H1 (cell line): ENCODE measurements around the gene CDR2. TPM values are rescaled to one million over a fixed set of nuclear protein-coding genes. Genes with fewer than 3 reads are reported as not detected.
A peak's percentile ranks its signal among the peaks of the same experiment; 100 is the strongest.

Experiments used
- CTCF ChIA-PET: fragments of 300-600 bp; sonication (Branson Sonifier 250); formaldehyde crosslinking; loops from one replicate; lab custom pipeline; 2021; ENCODE audit not compliant: partially characterized antibody; lab: Charles Lee
- POLR2A ChIA-PET: fragments of 300-600 bp; sonication (Branson Sonifier 250); formaldehyde crosslinking; loops from one replicate; lab custom pipeline; 2021; ENCODE audit warnings: inconsistent platforms; ENCODE audit not compliant: partially characterized antibody; lab: Charles Lee
- DNase-seq, 2 experiments: peaks; one replicate each; pipeline versions ENCODE4 v3.0.0 to v3.0.0-alpha.2; 2010 to 2022; ENCODE audit warnings: low spot score in 2 of 2, low read depth in 1 of 2, mixed read lengths in 1 of 2
- FAIRE-seq: peaks from 2 replicates; lab custom pipeline; 2011; peaks lifted over from hg19 to GRCh38; lab: Jason Lieb, UNC
- H2AFZ ChIP-seq: 2 replicates; pipeline ENCODE4 v1.8.1; 2012; ENCODE audit warnings: low read length, inconsistent platforms
- H2AK5ac ChIP-seq: 2 replicates; pipeline ENCODE4 v1.6.1; 2013; ENCODE audit warnings: low read depth, low read length
- H2BK120ac ChIP-seq: replicated peaks from 2 replicates; pipeline ENCODE3; 2013; ENCODE audit warnings: low read depth, low read length, inconsistent platforms
- H2BK12ac ChIP-seq: 2 replicates; pipeline ENCODE4 v1.6.1; 2013; ENCODE audit warnings: low read depth, low read length
- H2BK15ac ChIP-seq: 2 replicates; pipeline ENCODE4 v1.6.1; 2013; ENCODE audit warnings: low read length
- H2BK20ac ChIP-seq: 2 replicates; pipeline ENCODE4 v1.6.1; 2013; ENCODE audit warnings: low read length
- H2BK5ac ChIP-seq: 2 replicates; pipeline ENCODE4 v1.6.1; 2013; ENCODE audit warnings: low read depth, low read length
- H3K14ac ChIP-seq: 2 replicates; pipeline ENCODE4 v1.6.1; 2013; ENCODE audit warnings: inconsistent platforms; ENCODE audit not compliant: insufficient read length
- H3K18ac ChIP-seq: 2 replicates; pipeline ENCODE4 v1.6.1; 2013; ENCODE audit warnings: low read length; ENCODE audit errors: extremely low read depth
- H3K23ac ChIP-seq: 2 replicates; pipeline ENCODE4 v1.6.1; 2013; ENCODE audit warnings: inconsistent platforms; ENCODE audit not compliant: insufficient read length
- H3K23me2 ChIP-seq: 2 replicates; pipeline ENCODE4 v1.6.1; 2013; ENCODE audit warnings: low read depth, low read length
- H3K27ac ChIP-seq: 2 replicates; pipeline ENCODE4 v1.6.1; 2011; ENCODE audit warnings: low read depth, low read length, inconsistent platforms
- H3K27me3 ChIP-seq, 4 experiments: replicated peaks in 1 of 4; 1 replicate in 1 of 4; 2 replicates in 3 of 4; pipeline versions ENCODE4 v1.6.1 to v1.8.1; 2011 to 2013; ENCODE audit warnings: low read length in 3 of 4, mild to moderate bottlenecking in 3 of 4, inconsistent platforms in 2 of 4, mixed read lengths in 2 of 4, moderate library complexity in 1 of 4; ENCODE audit not compliant: control insufficient read depth in 3 of 4, insufficient read depth in 3 of 4; ENCODE audit errors: extremely low read depth in 1 of 4
- H3K36me3 ChIP-seq, 4 experiments: 2 replicates each; pipeline versions ENCODE4 v1.6.1 to v1.8.1; 2011 to 2013; ENCODE audit warnings: mild to moderate bottlenecking in 4 of 4, low read length in 3 of 4, moderate library complexity in 2 of 4, control low read depth in 1 of 4, inconsistent platforms in 1 of 4; ENCODE audit not compliant: insufficient read depth in 4 of 4, control insufficient read depth in 2 of 4
- H3K4ac ChIP-seq: replicated peaks from 2 replicates; pipeline ENCODE3; 2013; ENCODE audit warnings: low read length, low read depth, mixed read lengths, inconsistent platforms; ENCODE audit not compliant: insufficient read length
- H3K4me1 ChIP-seq, 4 experiments: replicated peaks in 1 of 4; 1 replicate in 1 of 4; 2 replicates in 3 of 4; pipeline versions ENCODE4 v1.6.1 to v1.8.1; 2011 to 2013; ENCODE audit warnings: low read length in 3 of 4, inconsistent platforms in 2 of 4, mixed read lengths in 1 of 4; ENCODE audit not compliant: insufficient read depth in 4 of 4, control insufficient read depth in 3 of 4
- H3K4me2 ChIP-seq, 2 experiments: 2 replicates each; pipeline versions ENCODE4 v1.6.1 to v1.8.1; 2011 to 2013; ENCODE audit warnings: low read depth in 2 of 2, low read length in 2 of 2, control low read depth in 1 of 2, inconsistent platforms in 1 of 2, mild to moderate bottlenecking in 1 of 2; ENCODE audit not compliant: insufficient read depth in 1 of 2
- H3K4me3 ChIP-seq, 4 experiments: fragments of 200-600, 300-600 bp in 1 of 4; sonication (generic), shearing (Covaris generic), sonication (Bioruptor Twin) in 1 of 4; 2 replicates each; pipeline versions ENCODE4 v1.5.1 to v1.8.1; 2011 to 2016; ENCODE audit warnings: low read length in 4 of 4, low read depth in 3 of 4, control low read depth in 2 of 4, inconsistent platforms in 2 of 4, mild to moderate bottlenecking in 2 of 4, mixed read lengths in 1 of 4, moderate library complexity in 1 of 4; ENCODE audit not compliant: insufficient read depth in 2 of 4; ENCODE audit errors: extremely low read depth in 1 of 4
- H3K56ac ChIP-seq: replicated peaks from 2 replicates; pipeline ENCODE3; 2013; ENCODE audit warnings: low read depth, mild to moderate bottlenecking, mixed read lengths, low read length, inconsistent platforms; ENCODE audit not compliant: insufficient read length
- H3K79me1 ChIP-seq: 2 replicates; pipeline ENCODE4 v1.6.1; 2013; ENCODE audit warnings: low read depth, low read length, control low read depth
- H3K79me2 ChIP-seq, 2 experiments: 2 replicates each; pipeline versions ENCODE4 v1.6.1 to v1.8.1; 2012 to 2013; ENCODE audit warnings: low read length in 2 of 2, mild to moderate bottlenecking in 2 of 2, inconsistent platforms in 1 of 2; ENCODE audit not compliant: insufficient read depth in 2 of 2, control insufficient read depth in 1 of 2
- H3K9ac ChIP-seq, 4 experiments: replicated peaks in 1 of 4; 1 replicate in 1 of 4; 2 replicates in 3 of 4; pipeline versions ENCODE4 v1.6.1 to v1.8.1; 2011 to 2013; ENCODE audit warnings: low read depth in 3 of 4, low read length in 3 of 4, control low read depth in 2 of 4, mild to moderate bottlenecking in 2 of 4, moderate library complexity in 2 of 4, inconsistent platforms in 1 of 4; ENCODE audit errors: extremely low read depth in 1 of 4
- H3K9me3 ChIP-seq, 2 experiments: 2 replicates each; pipeline versions ENCODE4 v1.6.1 to v1.8.1; 2012 to 2013; ENCODE audit warnings: mild to moderate bottlenecking in 2 of 2, moderate library complexity in 2 of 2, control low read depth in 1 of 2, inconsistent platforms in 1 of 2, low read depth in 1 of 2, low read length in 1 of 2, mixed read lengths in 1 of 2; ENCODE audit not compliant: insufficient read depth in 2 of 2
- H4K20me1 ChIP-seq, 2 experiments: replicated peaks in 1 of 2; 2 replicates each; pipeline versions ENCODE3 to v1.8.1; 2011 to 2013; ENCODE audit warnings: inconsistent platforms in 2 of 2, low read length in 2 of 2, mild to moderate bottlenecking in 1 of 2; ENCODE audit not compliant: insufficient read depth in 2 of 2, control insufficient read depth in 1 of 2
- H4K5ac ChIP-seq: 2 replicates; pipeline ENCODE4 v1.6.1; 2013; ENCODE audit warnings: low read length, low read depth, mixed read lengths, inconsistent platforms; ENCODE audit not compliant: insufficient read length
- H4K8ac ChIP-seq: 2 replicates; pipeline ENCODE4 v1.8.0; 2013; ENCODE audit warnings: mild to moderate bottlenecking, moderate library complexity, low read length, inconsistent platforms; ENCODE audit not compliant: insufficient read depth; ENCODE audit errors: extremely low read depth
- H4K91ac ChIP-seq: replicated peaks from 2 replicates; pipeline ENCODE3; 2013; ENCODE audit warnings: low read length, mixed read lengths, inconsistent platforms; ENCODE audit not compliant: insufficient read length
- CBX8 ChIP-seq: fragments of 300-800, 300-1000 bp; sonication (generic); IDR thresholded peaks from 2 replicates; pipeline ENCODE4 v1.7.1; 2016; ENCODE audit warnings: low read depth, low read length, borderline replicate concordance
- CEBPB ChIP-seq: IDR thresholded peaks from 2 replicates; pipeline ENCODE4 v1.6.1; 2012; ENCODE audit warnings: low read depth, low read length
- EP300 ChIP-seq, 2 experiments: IDR thresholded peaks; 1 replicate in 1 of 2; 2 replicates in 1 of 2; pipeline ENCODE4 v1.6.1; 2011 to 2012; ENCODE audit warnings: low read depth in 2 of 2, low read length in 2 of 2, mild to moderate bottlenecking in 2 of 2, borderline replicate concordance in 1 of 2, inconsistent platforms in 1 of 2, moderate library complexity in 1 of 2
- HDAC6 ChIP-seq: IDR thresholded peaks from one replicate; pipeline ENCODE4 v1.7.1; 2012; ENCODE audit warnings: low read depth, mild to moderate bottlenecking, inconsistent platforms, low read length, moderate library complexity
- KDM1A ChIP-seq: fragments of 200-600, 300-600 bp; sonication (generic); IDR thresholded peaks from 2 replicates; pipeline ENCODE4 v1.7.1; 2016; ENCODE audit warnings: mild to moderate bottlenecking, low read length, borderline replicate concordance
- PHF8 ChIP-seq: fragments of 200-600 bp; sonication (generic); conservative IDR thresholded peaks from 2 replicates; pipeline ENCODE4 v1.7.1; 2012; ENCODE audit warnings: low read depth, mild to moderate bottlenecking, inconsistent platforms, low read length, moderate library complexity
- RBBP5 ChIP-seq: IDR thresholded peaks from 2 replicates; pipeline ENCODE4 v1.7.1; 2012; ENCODE audit warnings: low read depth, mild to moderate bottlenecking, inconsistent platforms, low read length, moderate library complexity, borderline replicate concordance
- RXRA ChIP-seq: IDR thresholded peaks from 2 replicates; pipeline ENCODE4 v1.6.1; 2011; ENCODE audit warnings: low read depth, mild to moderate bottlenecking, low read length, moderate library complexity; ENCODE audit not compliant: insufficient read depth
- SUZ12 ChIP-seq: fragments of 200-600 bp; sonication (generic); IDR thresholded peaks from 2 replicates; pipeline ENCODE4 v1.6.1; 2012; ENCODE audit warnings: mild to moderate bottlenecking, inconsistent platforms, low read length, moderate library complexity, mixed read lengths
- TAF1 ChIP-seq: IDR thresholded peaks from 2 replicates; pipeline ENCODE4 v1.6.1; 2011; ENCODE audit warnings: mild to moderate bottlenecking, low read depth, low read length
- WGBS, 2 experiments: shearing (Covaris generic) in 1 of 2; methylation state at CpG; one replicate each; pipeline versions ENCODE4 v1.1.6 to v1.1.7; 2013 to 2015; ENCODE audit warnings: low lambda C conversion rate in 2 of 2, mixed read lengths in 2 of 2, inconsistent platforms in 1 of 2, low coverage in 1 of 2, missing lambda C conversion rate in 1 of 2; ENCODE audit not compliant: insufficient replicate concordance in 2 of 2, insufficient coverage in 1 of 2, insufficient read length in 1 of 2; ENCODE audit errors: extremely low coverage in 1 of 2, missing lambda C conversion rate in 1 of 2; 5-methylcytosine and 5-hydroxymethylcytosine counted together
- polyA plus RNA-seq, 7 experiments: library from polyadenylated mRNA; depleted of rRNA in 3 of 7; stranded (reverse) in 5 of 7; unstranded in 2 of 7; fragments of >200 nt in 5 of 7; fragments of 200-250 nt in 2 of 7; gene quantifications; 1 replicate in 5 of 7; 2 replicates in 1 of 7; 4 replicates in 1 of 7; pipeline versions ENCODE4 v1.2.1 to v1.2.3, GENCODE V29; 2011 to 2013; ENCODE audit warnings: missing spikeins in 2 of 7, mixed read lengths in 2 of 7
- total RNA-seq: library from RNA; stranded (reverse); fragmentation: NEBNext Ultra II Directional; extraction: Animal tissue kit (Norgen Biotek cat#: 25700); gene quantifications from 2 replicates; pipeline ENCODE4 v1.2.1, GENCODE V29; 2021

The CDR2 gene
- total and polyA plus RNA-seq, 2 of the 8 experiments (the other 6 are each of a cell fraction or from before 2014, with no cell fraction given), result 16.3 to 34.9 TPM

- POLR2A ChIA-PET, result interaction anchor here (0.5 to 3.5 kb wide), 12 partner anchors 10 to 1251 kb away, joined by 3 to 18 read pairs (median 4); partner anchors contain the start of gene EEF2K
- no peak overlapping the region for H3K56ac ChIP-seq
- H3K79me2 ChIP-seq, result peaks cover 7 to 59% of the 10 kb centered on the region in 2 experiments; a peak in 2 of 4 replicates
Observed at GRCh38 chr16:22299036-22299435, 75.4 kb downstream of the CDR2 start.

More at GRCh38 chr16:22299036-22299435, 75.4 kb downstream of the CDR2 start:
- H2BK15ac ChIP-seq, result no peak overlapping the region
- H2AK5ac ChIP-seq, result no peak overlapping the region
- no peak for FAIRE-seq
- no peak overlapping the region for H3K27ac ChIP-seq
- H3K18ac ChIP-seq, result no peak overlapping the region
- no peak overlapping the region for H2BK5ac ChIP-seq
- CTCF ChIA-PET, result interaction anchor here (1.0 to 4.1 kb wide), 8 partner anchors 9 to 101 kb away, joined by 3 to 42 read pairs (median 6); no protein-coding TSS in a partner anchor
- H3K9ac ChIP-seq, result no peak overlapping the region
- H2AFZ ChIP-seq, result no peak overlapping the region
- no peaks in the 10 kb centered on the region; a peak in 1 of 7 replicates for H3K4me1 ChIP-seq
- H2BK20ac ChIP-seq, result no peak overlapping the region
- no peak overlapping the region for H3K4ac ChIP-seq
- no peak for DNase-seq
- no peak overlapping the region for H2BK120ac ChIP-seq
- no peak overlapping the region for H4K91ac ChIP-seq
- no peak overlapping the region for H3K23ac ChIP-seq
- H3K27me3 ChIP-seq, result no peaks in the 10 kb centered on the region
- peaks cover 5% of the 10 kb centered on the region; the same call in 1 of the 2 replicates for H3K23me2 ChIP-seq
- H4K8ac ChIP-seq, result no peak overlapping the region
- no peak overlapping the region for H4K5ac ChIP-seq
- H3K14ac ChIP-seq, result no peak overlapping the region
- peaks cover 0 to 13% (median 8%) of the 10 kb centered on the region in 4 experiments; a peak in 5 of 8 replicates for H3K36me3 ChIP-seq
- peaks cover 12% of the 10 kb centered on the region; the same call in 1 of the 2 replicates for H3K79me1 ChIP-seq
- 80% methylated on average over 1 of the region's 1 CpG; no CpG with 5 or more reads in 1 of the 2 experiments for WGBS, 2 experiments
- no peak for TF ChIP-seq TAF1
- TF ChIP-seq SUZ12, result no peak
- TF ChIP-seq KDM1A, result no peak
- no peak for TF ChIP-seq PHF8
- no peak for TF ChIP-seq HDAC6
- TF ChIP-seq CEBPB, result no peak
- TF ChIP-seq RXRA, result no peak
- no peak for TF ChIP-seq CBX8
- TF ChIP-seq RBBP5, result no peak
- no peak for TF ChIP-seq EP300 (IDR thresholded peaks at IDR 0.05; ENCODE audit: borderline replicate concordance in 1 of 2, low read depth in 2 of 2, low read length in 2 of 2)
- H2BK12ac ChIP-seq, result no peak overlapping the region
- peaks cover 13 to 29% of the 10 kb centered on the region in 2 experiments for H4K20me1 ChIP-seq
- H3K4me2 ChIP-seq, result peak overlapping the region in 1 of 2 experiments; percentile 81; a peak in 1 of 4 replicates
- H3K4me3 ChIP-seq, result peak overlapping the region in 1 of 4 experiments; percentile 91; a peak in 1 of 8 replicates
- H3K9me3 ChIP-seq, result no peaks in the 10 kb centered on the region
